HG03060 (cell line): ENCODE results near the gene CCDC122.

Experiments
- ATAC-seq: cut with Tn5 transposase; IDR thresholded peaks from one replicate; pipeline ENCODE4 v1.9.1; 2021; ENCODE audit warnings: low read depth, moderate number of reproducible peaks; ENCODE audit not compliant: unreplicated experiment

The CCDC122 gene

GRCh38 chr13:43878892-43879754 lies at the start of gene CCDC122:
Gene CCDC122 (minus strand): TSS chr13:43879740. CDS start chr13:43869376, 10,364 bp downstream.
- ATAC-seq, result no peak

DNA sequence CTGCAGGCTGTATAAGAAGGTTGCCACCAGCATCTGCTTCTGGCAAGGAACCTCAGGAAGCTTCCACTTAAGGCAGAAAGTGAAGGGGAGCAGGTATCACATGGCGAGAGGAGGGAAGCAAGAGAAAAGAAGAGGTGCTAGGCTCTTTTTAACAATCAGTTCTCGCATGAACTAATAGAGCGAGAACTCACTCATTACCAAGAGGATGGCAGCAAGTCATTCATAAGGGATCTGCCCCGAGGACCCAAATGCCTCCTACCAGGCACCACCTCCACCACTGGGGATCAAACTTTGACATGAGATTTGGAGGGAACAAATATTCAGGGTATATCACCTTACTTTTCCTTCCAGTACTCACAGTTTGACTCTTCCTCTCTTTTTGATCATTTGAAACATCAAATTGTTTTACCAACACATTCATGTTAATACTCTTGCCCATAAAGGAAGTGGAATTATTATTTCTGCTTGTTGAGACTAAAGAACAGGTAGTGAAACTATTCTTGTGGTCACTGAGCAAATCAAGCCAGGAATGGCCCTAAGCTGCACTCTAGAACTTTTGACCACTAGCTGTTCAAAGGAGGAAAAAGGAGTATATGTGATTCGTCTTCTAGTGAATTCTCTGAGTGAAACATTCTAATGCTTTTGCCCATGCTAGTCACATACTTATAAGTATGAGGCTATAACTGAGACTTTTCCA lies 45.2 kb upstream of the CCDC122 start:
- peak; percentile 86 for ATAC-seq

DNA sequence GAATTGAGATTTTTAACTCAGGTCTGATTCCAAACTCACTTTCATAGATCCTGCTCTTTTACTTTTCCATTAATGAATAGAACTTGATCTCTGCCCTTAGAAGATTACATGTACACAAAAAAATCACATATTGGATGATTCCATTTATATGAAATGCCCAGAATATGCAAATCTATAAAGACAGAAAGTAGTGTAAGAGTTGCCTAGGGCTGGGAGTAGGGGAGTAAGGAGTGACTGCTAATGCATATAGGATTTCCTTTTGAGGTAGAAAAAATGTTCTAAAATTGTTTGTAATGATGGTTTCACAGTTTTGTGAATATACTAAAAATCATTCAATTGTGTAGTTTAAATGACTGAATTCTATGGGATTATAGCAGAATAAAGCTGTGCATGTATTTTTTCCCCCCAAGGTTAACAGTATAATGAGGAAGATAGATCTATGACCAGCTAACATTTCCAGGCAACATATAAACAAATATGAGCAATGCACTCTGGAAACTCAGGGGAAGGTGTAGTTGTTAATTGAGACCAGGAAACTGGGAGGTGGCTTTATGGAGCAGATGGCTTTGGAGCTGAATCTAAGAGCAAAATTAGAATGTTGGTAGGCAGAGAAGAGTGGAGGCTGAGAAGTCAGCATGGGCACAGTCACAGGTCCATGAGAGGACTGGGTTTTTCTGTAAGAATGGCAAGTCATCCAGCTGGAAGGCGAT lies 41.6 kb upstream of the CCDC122 start:
- ATAC-seq, result no peak

- no peak for ATAC-seq
These were observed 39.1 kb upstream of the CCDC122 start for GRCh38 chr13:43918636-43919035.

DNA sequence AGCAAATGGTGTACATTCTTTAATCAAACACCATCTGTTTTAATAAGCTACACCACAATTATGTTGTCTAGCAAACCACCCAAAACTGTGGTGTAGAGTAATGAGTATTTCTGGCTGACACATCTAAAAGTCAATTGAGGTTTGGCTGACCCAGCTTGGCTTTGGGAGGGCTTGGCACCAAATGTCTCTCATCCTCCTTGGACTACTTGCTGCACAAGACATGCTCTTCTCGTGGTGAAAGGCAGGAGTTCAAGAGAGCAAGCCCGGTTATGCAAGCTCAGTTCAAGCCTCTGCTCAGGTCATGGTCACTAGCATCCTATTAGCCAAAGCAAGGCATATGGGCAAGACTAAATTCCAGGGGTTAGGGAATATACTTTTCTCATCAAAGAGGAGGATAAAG lies 37.3 kb upstream of the CCDC122 start:
- no peak for ATAC-seq

DNA sequence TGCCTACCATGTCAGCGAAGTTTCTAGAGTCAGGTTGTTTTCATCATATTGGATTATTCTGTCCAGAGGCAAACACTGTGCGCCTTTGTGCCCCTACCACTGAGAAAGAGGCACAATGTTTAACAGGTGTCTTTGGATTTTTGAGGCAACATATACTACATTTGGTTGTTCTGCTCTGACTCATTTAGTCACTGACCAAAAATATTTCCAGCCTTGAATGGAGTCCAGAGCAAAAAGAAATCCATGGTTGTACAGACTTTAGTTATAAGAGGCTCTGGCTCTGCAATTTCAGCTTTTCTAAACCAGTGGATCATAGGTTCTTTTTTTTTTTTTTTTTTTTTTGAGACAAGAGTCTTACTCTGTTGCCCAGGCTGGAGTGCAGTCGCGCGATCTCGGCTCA lies 35.9 kb upstream of the CCDC122 start:
- ATAC-seq, result no peak

GRCh38 chr13:43911871-43912270 lies 32.3 kb upstream of the CCDC122 start:
- no peak for ATAC-seq

GRCh38 chr13:43911278-43911677 lies 31.7 kb upstream of the CCDC122 start:
- ATAC-seq, result no peak

DNA sequence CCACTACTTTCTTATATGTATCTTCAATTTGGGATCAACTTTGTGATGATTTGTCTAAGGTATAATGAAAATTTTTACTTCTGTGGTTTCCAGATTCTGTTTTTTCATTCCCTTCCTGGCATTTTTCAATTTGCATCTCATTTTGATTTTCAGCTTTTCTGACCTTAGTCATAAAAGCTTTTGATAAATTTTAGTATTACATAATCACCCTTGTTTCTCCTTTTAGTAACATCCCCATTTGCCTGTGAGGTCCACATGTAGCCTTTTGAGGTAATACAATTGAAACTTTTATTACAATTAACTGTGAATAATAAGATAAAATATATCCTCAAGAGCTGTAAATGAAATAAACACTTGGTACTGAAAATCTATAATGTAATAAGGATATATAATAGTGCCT lies 31.3 kb upstream of the CCDC122 start:
- no peak for ATAC-seq

DNA sequence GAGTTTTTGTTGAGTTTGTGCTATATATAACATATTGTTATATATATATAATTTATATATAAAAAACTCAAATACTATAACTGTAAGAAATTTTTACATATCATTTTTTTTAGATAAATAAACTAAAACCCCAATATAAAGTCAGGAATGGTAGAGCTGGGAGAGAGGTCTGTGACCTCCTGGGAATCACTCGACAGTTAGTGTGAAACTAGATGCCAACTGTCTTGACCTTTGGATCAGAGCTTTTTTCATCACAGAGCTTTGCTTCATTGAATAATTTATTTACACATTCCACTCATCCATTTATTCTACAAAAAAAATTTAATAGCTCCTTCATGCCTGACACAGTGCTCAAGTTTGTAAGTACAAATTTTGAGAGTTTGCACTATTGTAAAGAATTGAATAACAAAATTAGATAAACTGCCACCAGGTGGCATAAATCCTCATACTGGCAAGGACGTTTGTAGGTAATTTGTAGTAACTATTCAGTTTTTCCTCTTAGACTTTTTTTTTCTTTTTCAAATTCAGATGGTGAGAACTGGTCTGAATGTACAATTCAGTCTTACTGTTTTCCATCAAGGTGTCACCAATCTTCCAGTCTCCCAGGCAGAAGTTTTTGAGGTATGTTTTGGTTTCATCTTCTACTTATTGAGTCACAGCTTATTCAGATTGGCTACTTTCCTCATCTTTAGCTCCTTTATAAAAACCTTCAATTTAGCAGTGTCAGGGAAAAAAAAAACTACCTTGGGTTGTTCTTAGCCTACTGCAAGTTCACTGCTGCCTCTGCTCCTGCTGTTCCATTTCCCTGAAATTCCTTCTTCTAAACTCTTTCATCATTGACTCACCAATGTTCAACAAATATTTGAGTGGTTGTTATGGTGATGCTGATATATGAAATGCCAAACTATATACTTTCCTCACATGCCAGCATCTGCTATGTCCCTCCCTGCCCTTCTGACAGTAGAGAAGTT lies 28.9 kb upstream of the CCDC122 start:
- ATAC-seq, result no peak

DNA sequence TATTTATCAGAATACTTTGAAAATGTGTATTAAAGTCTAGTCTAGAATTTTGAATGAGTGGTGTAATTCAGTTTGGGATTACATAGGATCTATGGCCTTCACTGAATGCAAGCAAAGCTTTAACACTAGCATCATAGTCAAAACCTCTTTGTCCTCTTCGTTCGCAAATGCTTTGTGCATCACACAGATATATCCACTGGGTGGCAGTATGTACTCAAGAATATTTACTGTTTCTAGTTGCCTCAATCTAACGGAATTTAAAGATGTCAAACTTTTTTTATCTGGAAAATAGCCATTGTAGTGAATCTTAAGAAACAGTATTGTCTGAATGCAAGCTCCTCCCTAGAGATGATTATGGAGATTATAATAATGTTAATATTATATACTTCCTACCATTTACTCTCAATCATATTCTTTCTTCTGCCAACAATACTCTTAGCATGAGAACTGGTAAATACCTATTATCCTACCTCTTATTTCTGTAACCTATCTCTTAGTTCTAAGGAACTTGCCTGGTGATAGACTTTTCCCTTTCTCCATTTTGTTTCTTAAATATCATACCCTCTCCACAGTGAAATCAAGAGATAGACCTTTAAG lies 26.0 kb upstream of the CCDC122 start:
- ATAC-seq, result no peak

GRCh38 chr13:43895940-43896339 lies 16.4 kb upstream of the CCDC122 start:
- ATAC-seq, result no peak

GRCh38 chr13:43894438-43894837 lies 14.9 kb upstream of the CCDC122 start:
- ATAC-seq, result no peak

- no peak for ATAC-seq
These were observed 4.7 kb upstream of the CCDC122 start for GRCh38 chr13:43884222-43884621.

- ATAC-seq, result no peak
These were observed 4.1 kb upstream of the CCDC122 start for GRCh38 chr13:43883631-43884030.

DNA sequence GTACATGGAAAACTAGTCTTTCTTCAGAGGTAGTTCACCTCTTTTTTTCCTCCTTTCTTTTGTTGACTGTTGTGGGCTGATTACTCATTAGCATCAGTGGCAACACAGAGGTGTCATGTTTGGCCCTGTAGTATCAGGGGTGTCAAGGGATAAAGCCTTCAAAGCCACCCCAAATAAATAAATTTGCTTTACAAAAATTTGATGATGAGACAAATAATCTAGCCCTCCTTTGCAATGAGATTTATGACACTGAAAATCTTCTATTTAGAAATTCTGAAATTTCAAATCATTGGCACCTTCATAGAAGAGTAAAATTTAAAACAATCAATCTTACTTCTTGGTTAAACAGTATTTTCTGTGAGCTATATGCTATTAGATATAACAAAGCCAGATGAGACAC lies 2.0 kb upstream of the CCDC122 start:
- no peak for ATAC-seq

GRCh38 chr13:43880926-43881325 lies 1.4 kb upstream of the CCDC122 start:
- ATAC-seq, result no peak

GRCh38 chr13:43880214-43880855 lies 795 bp upstream of the CCDC122 start:
- no peak for ATAC-seq

- no peak for ATAC-seq
These were observed 228 bp upstream of the CCDC122 start, which contains the start of gene LACC1 for GRCh38 chr13:43879755-43880181. Gene LACC1 (plus strand): TSS chr13:43879904. CDS start chr13:43880986, 1,082 bp downstream.
